RWPE2 (cell line): ENCODE data around the gene TCTN1.

Source experiments
- ATAC-seq: fragments of 200-7000 bp; cut with Tn5 transposase; 3 replicates; pipeline ENCODE4 v1.9.1; 2021; ENCODE audit warnings: low read depth
- DNase-seq: peaks from one replicate; pipeline ENCODE4 v3.0.0-alpha.2; 2020; ENCODE audit warnings: low spot score
- H3K27ac ChIP-seq: fragments of 450-650 bp; 2 replicates; pipeline ENCODE4 v1.5.1; 2017; ENCODE audit warnings: mild to moderate bottlenecking; ENCODE audit not compliant: poor library complexity, severe bottlenecking
- H3K27me3 ChIP-seq: fragments of 250-450 bp; sonication (Bioruptor Pico); 2 replicates; pipeline ENCODE4 v1.5.1; 2021; ENCODE audit warnings: mild to moderate bottlenecking, moderate library complexity; ENCODE audit not compliant: insufficient read depth, poor library complexity, severe bottlenecking
- H3K36me3 ChIP-seq: fragments of 250-450 bp; sonication (Bioruptor Pico); 2 replicates; pipeline ENCODE4 v1.5.1; 2020; ENCODE audit warnings: low read depth, mild to moderate bottlenecking, moderate library complexity
- H3K4me1 ChIP-seq: fragments of 250-450 bp; sonication (Bioruptor Pico); 2 replicates; pipeline ENCODE4 v1.5.1; 2021; ENCODE audit warnings: mild to moderate bottlenecking, moderate library complexity; ENCODE audit not compliant: insufficient read depth, poor library complexity, severe bottlenecking
- H3K4me3 ChIP-seq: fragments of 250-450 bp; sonication (Bioruptor Pico); 2 replicates; pipeline ENCODE4 v1.5.1; 2021; ENCODE audit warnings: mild to moderate bottlenecking, moderate library complexity; ENCODE audit not compliant: severe bottlenecking
- H3K9me3 ChIP-seq: fragments of 250-450 bp; sonication (Bioruptor Pico); 2 replicates; pipeline ENCODE4 v1.5.1; 2021; ENCODE audit warnings: mild to moderate bottlenecking, moderate library complexity; ENCODE audit not compliant: severe bottlenecking
- CTCF ChIP-seq: fragments of 450-650 bp; IDR thresholded peaks from one replicate; pipeline ENCODE4 v1.5.1; 2017; ENCODE audit warnings: mild to moderate bottlenecking, moderate library complexity; ENCODE audit not compliant: poor library complexity, severe bottlenecking

The TCTN1 gene

GRCh38 chr12:110622582-110622981 is 8.7 kb downstream of the TCTN1 start:
- no peak for ATAC-seq
- no peaks in the 10 kb centered on the region for H3K27me3 ChIP-seq
- DNase-seq, result no peak
- no peaks in the 10 kb centered on the region for H3K4me1 ChIP-seq
- H3K9me3 ChIP-seq, result no peaks in the 10 kb centered on the region
- H3K27ac ChIP-seq, result no peak overlapping the region
- no peak overlapping the region for H3K4me3 ChIP-seq
- TF ChIP-seq CTCF, result no peak
- H3K36me3 ChIP-seq, result peaks cover 4% of the 10 kb centered on the region; the same call in 1 of the 2 replicates

- TF ChIP-seq CTCF, result no peak
- Histone ChIP-seq H3K4me3 (no peak overlapping the region), H3K9me3 (no peaks in the 10 kb centered on the region), H3K27ac (no peak overlapping the region), H3K27me3 (no peaks in the 10 kb centered on the region), H3K4me1 (no peaks in the 10 kb centered on the region), H3K36me3 (peaks cover 18% of the 10 kb centered on the region)
- no peak for DNase-seq
- ATAC-seq, result no peak
Measured at GRCh38 chr12:110627500-110628195, 13.7 kb downstream of the TCTN1 start.

GRCh38 chr12:110635055-110635454 is 21.1 kb downstream of the TCTN1 start:
- Histone ChIP-seq H3K4me1 (peaks cover 4% of the 10 kb centered on the region), H3K36me3 (0 out of 2 replicates have a peak, but pooled peaks cover 4% of the 10 kb centered on the region), H3K9me3 (no peaks in the 10 kb centered on the region), H3K27me3 (no peaks in the 10 kb centered on the region), H3K27ac (no peak overlapping the region), H3K4me3 (no peak overlapping the region)
- no peak for TF ChIP-seq CTCF
- ATAC-seq (no peak), DNase-seq (no peak)

- Histone ChIP-seq H3K4me1 (peaks cover 4% of the 10 kb centered on the region), H3K27ac (no peak overlapping the region), H3K36me3 (0 out of 2 replicates have a peak, but pooled peaks cover 4% of the 10 kb centered on the region), H3K4me3 (no peak overlapping the region), H3K9me3 (no peaks in the 10 kb centered on the region), H3K27me3 (no peaks in the 10 kb centered on the region)
- ATAC-seq (no peak), DNase-seq (no peak)
- TF ChIP-seq CTCF, result no peak
Measured at GRCh38 chr12:110636516-110636915, 22.6 kb downstream of the TCTN1 start.

- Histone ChIP-seq H3K27ac (no peak overlapping the region), H3K9me3 (no peaks in the 10 kb centered on the region), H3K4me1 (peaks cover 4% of the 10 kb centered on the region), H3K36me3 (0 out of 2 replicates have a peak, but pooled peaks cover 4% of the 10 kb centered on the region), H3K27me3 (no peaks in the 10 kb centered on the region), H3K4me3 (no peak overlapping the region)
- no peak for TF ChIP-seq CTCF
- ATAC-seq (no peak), DNase-seq (no peak)
Measured at GRCh38 chr12:110637869-110638441, 24.0 kb downstream of the TCTN1 start.
